AG09309 (cell line): ENCODE data around the gene ZGPAT.

ENCODE experiments used
- DNase-seq: peaks from one replicate; pipeline ENCODE4 v3.0.0-alpha.2; 2010; ENCODE audit warnings: low read depth
- H3K4me3 ChIP-seq: 2 replicates; pipeline ENCODE4 v1.5.1; 2011; ENCODE audit warnings: mild to moderate bottlenecking, low read depth, low read length, moderate library complexity; ENCODE audit not compliant: control insufficient read depth
- TF ChIP-seq, protein P1 (sequence below): IDR thresholded peaks from 2 replicates; pipeline ENCODE4 v1.5.1; 2011; ENCODE audit warnings: mild to moderate bottlenecking, low read depth, low read length, inconsistent platforms; ENCODE audit not compliant: insufficient read depth, control insufficient read depth; ENCODE audit errors: missing control alignments

ZGPAT gene

GRCh38 chr20:63689046-63690002, 18.5 kb upstream of the ZGPAT start:
- no peak for DNase-seq
- TF ChIP-seq, protein P1, sequence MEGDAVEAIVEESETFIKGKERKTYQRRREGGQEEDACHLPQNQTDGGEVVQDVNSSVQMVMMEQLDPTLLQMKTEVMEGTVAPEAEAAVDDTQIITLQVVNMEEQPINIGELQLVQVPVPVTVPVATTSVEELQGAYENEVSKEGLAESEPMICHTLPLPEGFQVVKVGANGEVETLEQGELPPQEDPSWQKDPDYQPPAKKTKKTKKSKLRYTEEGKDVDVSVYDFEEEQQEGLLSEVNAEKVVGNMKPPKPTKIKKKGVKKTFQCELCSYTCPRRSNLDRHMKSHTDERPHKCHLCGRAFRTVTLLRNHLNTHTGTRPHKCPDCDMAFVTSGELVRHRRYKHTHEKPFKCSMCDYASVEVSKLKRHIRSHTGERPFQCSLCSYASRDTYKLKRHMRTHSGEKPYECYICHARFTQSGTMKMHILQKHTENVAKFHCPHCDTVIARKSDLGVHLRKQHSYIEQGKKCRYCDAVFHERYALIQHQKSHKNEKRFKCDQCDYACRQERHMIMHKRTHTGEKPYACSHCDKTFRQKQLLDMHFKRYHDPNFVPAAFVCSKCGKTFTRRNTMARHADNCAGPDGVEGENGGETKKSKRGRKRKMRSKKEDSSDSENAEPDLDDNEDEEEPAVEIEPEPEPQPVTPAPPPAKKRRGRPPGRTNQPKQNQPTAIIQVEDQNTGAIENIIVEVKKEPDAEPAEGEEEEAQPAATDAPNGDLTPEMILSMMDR, result no peak
- H3K4me3 ChIP-seq, result no peak overlapping the region

DNA sequence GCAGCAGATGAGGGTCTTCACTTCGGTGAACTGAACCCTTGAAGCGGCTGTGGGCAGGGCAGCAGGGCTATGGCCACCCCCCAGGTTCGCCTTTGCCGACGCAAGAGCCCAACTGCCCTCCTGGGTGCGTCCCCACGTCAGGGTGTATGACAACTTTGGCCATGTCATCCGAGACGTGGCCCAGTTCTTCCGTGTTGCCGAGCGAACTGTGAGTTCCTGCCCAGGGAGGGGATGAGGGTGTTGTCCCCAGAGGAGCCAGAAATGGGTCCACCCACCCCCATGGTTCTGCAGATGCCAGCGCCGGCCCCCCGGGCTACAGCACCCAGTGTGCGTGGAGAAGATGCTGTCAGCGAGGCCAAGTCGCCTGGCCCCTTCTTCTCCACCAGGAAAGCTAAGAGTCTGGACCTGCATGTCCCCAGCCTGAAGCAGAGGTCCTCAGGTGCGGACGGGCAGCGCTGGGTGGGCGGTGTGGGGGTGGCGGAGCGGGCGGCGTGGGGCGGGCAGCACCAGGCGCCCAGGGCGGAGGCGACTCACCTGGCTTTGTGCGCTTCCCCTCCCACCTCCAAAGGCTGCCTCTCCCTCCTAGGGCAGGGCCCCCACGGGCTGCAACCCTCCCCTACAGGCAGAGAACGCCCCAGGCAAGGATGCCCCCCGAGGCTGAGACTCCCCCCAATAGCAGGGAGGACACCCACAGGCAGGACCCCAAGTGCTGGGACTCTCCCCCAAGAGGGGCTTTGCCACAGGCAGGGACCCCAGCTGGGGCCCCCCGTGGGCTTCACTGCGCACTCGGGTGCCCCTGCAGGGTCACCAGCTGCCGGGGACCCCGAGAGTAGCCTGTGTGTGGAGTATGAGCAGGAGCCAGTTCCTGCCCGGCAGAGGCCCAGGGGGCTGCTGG, 17.6 kb upstream of the ZGPAT start:
- no peak for DNase-seq
- TF ChIP-seq, protein P1, result no peak
- no peak overlapping the region for H3K4me3 ChIP-seq

GRCh38 chr20:63690898-63691710, 16.7 kb upstream of the ZGPAT start:
- DNase-seq, result no peak
- TF ChIP-seq, protein P1, result no peak
- no peak overlapping the region for H3K4me3 ChIP-seq

DNA sequence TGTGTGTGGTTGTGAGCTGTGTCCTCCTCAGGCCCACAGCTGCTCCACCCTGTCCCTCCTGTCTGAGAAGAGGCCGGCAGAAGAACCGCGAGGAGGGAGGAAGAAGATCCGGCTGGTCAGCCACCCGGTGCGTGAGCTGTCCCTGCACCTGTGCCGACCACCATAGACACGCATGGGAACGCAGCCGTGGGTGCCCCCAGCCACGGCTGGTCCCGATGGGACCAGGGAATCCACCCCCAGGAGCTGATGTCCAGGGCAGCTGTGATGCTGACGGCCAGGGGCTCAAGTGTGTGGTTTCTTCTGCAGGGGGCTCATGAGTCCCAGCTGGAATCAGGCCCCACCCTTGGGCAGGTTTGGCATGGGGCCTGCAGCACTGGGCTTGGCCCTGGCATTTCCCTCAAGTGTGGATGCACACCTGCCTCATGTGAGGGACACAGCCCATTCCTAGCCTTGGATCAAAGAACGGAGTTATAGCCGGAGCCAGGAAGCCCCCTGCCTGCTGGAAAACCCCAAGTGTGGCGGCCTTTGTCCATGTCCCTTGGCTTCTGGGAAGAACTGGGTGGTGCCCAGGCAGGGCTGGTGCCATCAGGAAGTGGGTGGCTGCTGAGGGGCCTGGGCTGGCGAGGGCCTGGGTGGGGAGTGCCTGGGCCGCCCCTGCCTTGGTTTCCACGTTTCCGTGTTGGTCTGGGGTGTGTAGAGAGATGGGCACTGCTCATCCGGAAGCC, 16.0 kb upstream of the ZGPAT start:
- no peak overlapping the region for H3K4me3 ChIP-seq
- no peak for DNase-seq
- TF ChIP-seq, protein P1, result no peak

DNA sequence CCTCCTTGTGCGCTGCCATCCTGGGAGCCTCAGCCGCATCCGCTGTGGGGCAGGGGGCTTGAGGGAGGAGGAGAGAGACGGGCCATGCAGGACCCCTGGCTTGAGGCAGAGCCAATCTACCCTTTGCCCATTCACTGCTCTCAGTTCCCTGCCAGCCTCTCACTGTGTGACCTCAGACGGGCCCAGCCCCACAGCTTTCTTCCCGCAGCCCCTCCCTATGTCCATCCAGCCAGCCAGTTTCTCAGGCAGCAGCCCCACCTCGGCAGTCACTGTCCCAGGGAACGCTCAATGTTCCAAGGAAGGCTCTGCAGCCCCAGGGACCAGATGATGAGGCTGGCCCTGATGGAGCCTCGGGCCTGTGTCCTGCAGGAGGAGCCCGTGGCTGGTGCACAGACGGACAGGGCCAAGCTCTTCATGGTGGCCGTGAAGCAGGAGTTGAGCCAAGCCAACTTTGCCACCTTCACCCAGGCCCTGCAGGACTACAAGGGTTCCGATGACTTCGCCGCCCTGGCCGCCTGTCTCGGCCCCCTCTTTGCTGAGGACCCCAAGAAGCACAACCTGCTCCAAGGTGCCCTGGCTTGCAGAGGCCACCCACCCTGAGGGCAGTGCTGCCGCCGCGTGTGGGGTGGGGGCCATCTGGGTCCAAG, 15.3 kb upstream of the ZGPAT start:
- no peak overlapping the region for H3K4me3 ChIP-seq
- DNase-seq, result no peak
- TF ChIP-seq, protein P1, result no peak
